Thyroid gland (tissue), 4 donors: ENCODE results near the gene PPM1G. TPM values are rescaled to one million over a fixed set of nuclear protein-coding genes. Genes with fewer than 3 reads are reported as not detected.

Source experiments
- DNase-seq, 2 donors: peaks; one replicate each; pipeline ENCODE4 v3.0.0-alpha.2; 2019
- H3K27ac ChIP-seq, 3 donors: fragments of 200-600 bp; sonication (generic); 1 replicate in 2 of 3; 2 replicates in 1 of 3; pipeline ENCODE4 v1.5.1; 2016 to 2019; ENCODE audit warnings: mild to moderate bottlenecking in 1 of 3, moderate library complexity in 1 of 3
- H3K27me3 ChIP-seq: fragments of 200-600 bp; sonication (generic); one replicate; pipeline ENCODE4 v1.5.1; 2019
- H3K36me3 ChIP-seq, 2 donors: fragments of 200-600 bp; sonication (generic); one replicate each; pipeline ENCODE4 v1.5.1; 2016 to 2019
- H3K4me1 ChIP-seq, 2 donors: fragments of 200-600 bp; sonication (generic); one replicate each; pipeline ENCODE4 v1.5.1; 2017 to 2019
- H3K4me3 ChIP-seq, 3 donors: fragments of 200-600 bp; sonication (generic); replicated peaks in 1 of 3; 1 replicate in 2 of 3; 2 replicates in 1 of 3; pipeline ENCODE4 v1.5.1; 2016; ENCODE audit warnings: mild to moderate bottlenecking in 1 of 3
- H3K9me3 ChIP-seq: fragments of 200-600 bp; sonication (generic); one replicate; pipeline ENCODE4 v1.5.1; 2017
- CTCF ChIP-seq, 6 experiments: fragments of 200-600 bp in 3 of 6; fragments of 450-650 bp in 3 of 6; sonication (generic) in 3 of 6; IDR thresholded peaks; one replicate each; pipeline ENCODE4 v1.5.1; 2016 to 2019; ENCODE audit warnings: antibody characterized with exemption in 6 of 6, mild to moderate bottlenecking in 2 of 6, inconsistent platforms in 1 of 6, moderate library complexity in 1 of 6
- POLR2A ChIP-seq, 2 donors: fragments of 450-650 bp; IDR thresholded peaks; one replicate each; pipeline ENCODE4 v1.6.1; 2017; ENCODE audit warnings: antibody characterized with exemption in 2 of 2, mild to moderate bottlenecking in 2 of 2, moderate library complexity in 1 of 2
- WGBS, 2 donors: methylation state at CpG; one replicate each; pipeline ENCODE4 v1.1.5; 2017; 5-methylcytosine and 5-hydroxymethylcytosine counted together
- intact Hi-C: fragments of 100-400 bp; cut with DNase I; formaldehyde crosslinking; loops from one replicate; pipeline ENCODE4 v1.15.1; 2023
- total RNA-seq, 4 donors: library from RNA; depleted of rRNA; stranded (reverse); fragments of >200 nt; gene quantifications; one replicate each; pipeline ENCODE4 v1.2.3, GENCODE V29; 2016

The PPM1G gene
- total RNA-seq, 4 donors from 2014 or later: 55.4 to 75.2 (median 59.5) TPM

GRCh38 chr2:27390822-27391679 is 18.3 kb downstream of the PPM1G start:
- DNase-seq: no peak

GRCh38 chr2:27381577-27382181 is 27.7 kb downstream of the PPM1G start:
- intact Hi-C loops: loop anchor here (2.0 kb wide), 1 partner anchor 47 kb away; the partner anchor contains the start of gene NRBP1
- TF ChIP-seq POLR2A (IDR thresholded peaks at IDR 0.05) (no peak), CTCF (IDR thresholded peaks at IDR 0.05) (no peak)
- H3K27me3 ChIP-seq: no peaks in the 10 kb centered on the region
- peaks cover 12 to 28% of the 10 kb centered on the region in 2 donors for H3K4me1 ChIP-seq
- WGBS, 2 donors: 93 to 94% methylated on average over 10 of the region's 10 CpGs
- DNase-seq: no peak
- H3K27ac ChIP-seq: no peak overlapping the region
- H3K4me3 ChIP-seq: no peak overlapping the region
- no peaks in the 10 kb centered on the region for H3K9me3 ChIP-seq
- peaks cover 35 to 39% of the 10 kb centered on the region in 2 donors for H3K36me3 ChIP-seq

More at GRCh38 chr2:27390822-27391679, 18.3 kb downstream of the PPM1G start:
- Histone ChIP-seq H3K27ac (no peak overlapping the region), H3K9me3 (no peaks in the 10 kb centered on the region), H3K36me3 (no peaks in the 10 kb centered on the region), H3K4me1 (no peaks in the 10 kb centered on the region), H3K27me3 (no peaks in the 10 kb centered on the region), H3K4me3 (no peak overlapping the region)
- intact Hi-C loops: no loop called here
- no peak for TF ChIP-seq CTCF (IDR thresholded peaks at IDR 0.05)
- no peak for TF ChIP-seq POLR2A (IDR thresholded peaks at IDR 0.05)
- WGBS, 2 donors: 95 to 96% methylated on average over 9 of the region's 9 CpGs

- peak within 1 kb of the TSS; percentile 61 to 84 (median 81) for H3K27ac ChIP-seq
- TF ChIP-seq CTCF (IDR thresholded peaks at IDR 0.05): no peak
- peak in 1 of 2 donors; percentile 62 for TF ChIP-seq POLR2A (IDR thresholded peaks at IDR 0.05)
- H3K9me3 ChIP-seq: no peaks in the 10 kb centered on the region
- DNase-seq: peak; percentile 98 to 99
- H3K4me3 ChIP-seq: peak within 1 kb of the TSS; percentile 3 to 79 (median 62)
- 36 to 39% methylated on average over 25 to 32 of the region's 67 CpGs for WGBS, 2 donors
- H3K4me1 ChIP-seq: peaks cover 12 to 28% of the 10 kb centered on the region in 2 donors
- intact Hi-C loops: no loop called here
- H3K36me3 ChIP-seq: peaks cover 43 to 47% of the 10 kb centered on the region in 2 donors
- no peaks in the 10 kb centered on the region for H3K27me3 ChIP-seq
Observed at GRCh38 chr2:27380626-27381545, 28.5 kb downstream of the PPM1G start, which contains the start of gene ZNF513. Gene ZNF513 (minus strand): TSS chr2:27380734. CDS start chr2:27380526, 208 bp downstream.

GRCh38 chr2:27379836-27380625 is 29.4 kb downstream of the PPM1G start:
- TF ChIP-seq CTCF (IDR thresholded peaks at IDR 0.05) (no peak), POLR2A (IDR thresholded peaks at IDR 0.05) (no peak)
- intact Hi-C loops: no loop called here
- H3K27me3 ChIP-seq: no peaks in the 10 kb centered on the region
- peak; percentile 52 to 64 for DNase-seq
- H3K4me3 ChIP-seq: peak overlapping the region; percentile 3 to 79 (median 62)
- H3K9me3 ChIP-seq: no peaks in the 10 kb centered on the region
- H3K27ac ChIP-seq: peak overlapping the region; percentile 50 to 84 (median 81)
- peaks cover 49 to 56% of the 10 kb centered on the region in 2 donors for H3K36me3 ChIP-seq
- WGBS, 2 donors: 1 to 2% methylated on average over 17 to 27 of the region's 35 CpGs
- H3K4me1 ChIP-seq: peaks cover 12 to 28% of the 10 kb centered on the region in 2 donors
